CD14-positive monocyte (primary cell): Measurements from ENCODE around the gene KDM4C. TPM values are rescaled to one million over a fixed set of nuclear protein-coding genes. Genes with fewer than 3 reads are reported as not detected.

Experiments used
- DNase-seq, 3 donors: peaks; one replicate each; pipeline ENCODE4 v3.0.0-alpha.2; 2011 to 2022
- H2AFZ ChIP-seq: 2 replicates; pipeline ENCODE4 v1.6.0; 2012; ENCODE audit warnings: mild to moderate bottlenecking, low read depth, low read length, inconsistent platforms; ENCODE audit not compliant: insufficient read depth, poor library complexity, severe bottlenecking
- H3K27ac ChIP-seq, 2 donors: 1 replicate in 1 of 2; 2 replicates in 1 of 2; pipeline ENCODE4 v1.5.1; 2012 to 2013; ENCODE audit warnings: low read length in 2 of 2, control low read depth in 1 of 2, inconsistent platforms in 1 of 2, low read depth in 1 of 2, mild to moderate bottlenecking in 1 of 2
- H3K27me3 ChIP-seq, 2 donors: one replicate each; pipeline versions ENCODE4 v1.6.0 to v1.6.1; 2011 to 2013; ENCODE audit warnings: low read length in 2 of 2; ENCODE audit not compliant: control insufficient read depth in 2 of 2, insufficient read depth in 2 of 2
- H3K36me3 ChIP-seq, 2 donors: replicated peaks in 1 of 2; 1 replicate in 1 of 2; 2 replicates in 1 of 2; pipeline versions ENCODE4 v1.5.1 to v1.6.1; 2012 to 2013; ENCODE audit warnings: low read length in 2 of 2, control low read depth in 1 of 2, inconsistent platforms in 1 of 2, mild to moderate bottlenecking in 1 of 2; ENCODE audit not compliant: insufficient read depth in 2 of 2, control insufficient read depth in 1 of 2
- H3K4me1 ChIP-seq, 2 donors: 1 replicate in 1 of 2; 2 replicates in 1 of 2; pipeline versions ENCODE4 v1.5.1 to v1.6.1; 2012 to 2013; ENCODE audit warnings: low read length in 2 of 2, control low read depth in 1 of 2, inconsistent platforms in 1 of 2, mild to moderate bottlenecking in 1 of 2, moderate library complexity in 1 of 2; ENCODE audit not compliant: insufficient read depth in 2 of 2, control insufficient read depth in 1 of 2
- H3K4me2 ChIP-seq: replicated peaks from 2 replicates; pipeline ENCODE3; 2012; ENCODE audit warnings: low read length, moderate library complexity, mild to moderate bottlenecking; ENCODE audit not compliant: poor library complexity, severe bottlenecking; ENCODE audit errors: extremely low read depth
- H3K4me3 ChIP-seq, 3 experiments: fragments of 200-600 bp in 1 of 3; sonication (generic) in 1 of 3; replicated peaks in 1 of 3; 1 replicate in 2 of 3; 2 replicates in 1 of 3; pipeline ENCODE4 v1.5.1; 2011 to 2013; ENCODE audit warnings: low read length in 3 of 3, mild to moderate bottlenecking in 3 of 3, control low read depth in 2 of 3, low read depth in 2 of 3, inconsistent platforms in 1 of 3, moderate library complexity in 1 of 3
- H3K79me2 ChIP-seq: 2 replicates; pipeline ENCODE4 v1.6.0; 2012; ENCODE audit warnings: mild to moderate bottlenecking, control low read depth, inconsistent platforms, low read length, moderate library complexity; ENCODE audit not compliant: insufficient read depth
- H3K9ac ChIP-seq: 2 replicates; pipeline ENCODE4 v1.6.0; 2017; ENCODE audit warnings: low read length, mild to moderate bottlenecking; ENCODE audit not compliant: insufficient read depth, poor library complexity, severe bottlenecking
- H3K9me3 ChIP-seq, 2 donors: replicated peaks in 1 of 2; 1 replicate in 1 of 2; 2 replicates in 1 of 2; pipeline versions ENCODE4 v1.5.1 to v1.6.1; 2012 to 2013; ENCODE audit warnings: low read length in 2 of 2, control low read depth in 1 of 2; ENCODE audit not compliant: control insufficient read depth in 1 of 2, insufficient read depth in 1 of 2
- H4K20me1 ChIP-seq: 2 replicates; pipeline ENCODE4 v1.6.0; 2012; ENCODE audit warnings: mild to moderate bottlenecking, low read length, control low read depth, moderate library complexity; ENCODE audit not compliant: insufficient read depth
- H3K27ac Mint-ChIP-seq, 7 donors: one replicate each; pipeline ENCODE4 v1.8.0; 2020; ENCODE audit warnings: mild to moderate bottlenecking in 7 of 7, mixed read lengths in 7 of 7, moderate library complexity in 6 of 7, inconsistent platforms in 2 of 7
- H3K27me3 Mint-ChIP-seq, 3 donors: one replicate each; pipeline ENCODE4 v1.8.0; 2021 to 2022; ENCODE audit warnings: low read depth in 3 of 3, mild to moderate bottlenecking in 3 of 3, mixed read lengths in 3 of 3, moderate library complexity in 3 of 3, inconsistent platforms in 1 of 3
- H3K36me3 Mint-ChIP-seq, 2 donors: one replicate each; pipeline ENCODE4 v1.8.0; 2020; ENCODE audit warnings: mixed read lengths in 2 of 2, inconsistent platforms in 1 of 2, mild to moderate bottlenecking in 1 of 2
- H3K4me1 Mint-ChIP-seq: one replicate; pipeline ENCODE4 v1.8.0; 2020; ENCODE audit warnings: mild to moderate bottlenecking, mixed read lengths
- H3K4me3 Mint-ChIP-seq, 2 donors: one replicate each; pipeline ENCODE4 v1.8.0; 2020; ENCODE audit warnings: mild to moderate bottlenecking in 2 of 2, mixed read lengths in 2 of 2, moderate library complexity in 1 of 2
- H3K9me3 Mint-ChIP-seq, 7 donors: one replicate each; pipeline ENCODE4 v1.8.0; 2020 to 2022; ENCODE audit warnings: mixed read lengths in 7 of 7, mild to moderate bottlenecking in 6 of 7, moderate library complexity in 6 of 7, inconsistent platforms in 2 of 7
- CTCF ChIP-seq: fragments of 200-600 bp; IDR thresholded peaks from one replicate; pipeline ENCODE4 v1.8.0; 2022; ENCODE audit warnings: antibody characterized with exemption, mild to moderate bottlenecking
- WGBS: methylation state at CpG from one replicate; pipeline ENCODE4 v1.1.5; 2013; ENCODE audit warnings: missing lambda C conversion rate; ENCODE audit not compliant: insufficient coverage; 5-methylcytosine and 5-hydroxymethylcytosine counted together
- intact Hi-C, 2 donors: fragments of 100-400 bp; cut with micrococcal nuclease; formaldehyde crosslinking; loops; one replicate each; pipeline versions ENCODE4 v1.15.0 to v1.15.1; 2023
- polyA plus RNA-seq, 3 donors: library from polyadenylated mRNA; depleted of rRNA in 1 of 3; unstranded in 2 of 3; stranded (reverse) in 1 of 3; fragments of 300-500 nt in 2 of 3; fragments of >200 nt in 1 of 3; fragmentation: Illumina TruSeq in 2 of 3; gene quantifications; 1 replicate in 2 of 3; 2 replicates in 1 of 3; pipeline ENCODE4 v1.2.3, GENCODE V29; 2012 to 2021

KDM4C gene
- polyA plus RNA-seq, 3 donors = 15.2 to 36.2 (median 17.1) TPM

GRCh38 chr9:6829536-6829935, 71.8 kb downstream of the KDM4C start:
- Histone ChIP-seq H3K4me2 (no peak overlapping the region), H3K27ac (no peak overlapping the region), H3K4me3 (no peak overlapping the region), H3K27me3 (no peaks in the 10 kb centered on the region), H4K20me1 (peaks cover 7% of the 10 kb centered on the region), H3K36me3 (peaks cover 14 to 56% of the 10 kb centered on the region in 2 donors), H3K4me1 (no peaks in the 10 kb centered on the region), H3K9ac (no peak overlapping the region), H2AFZ (no peak overlapping the region), H3K9me3 (peaks cover 3 to 13% of the 10 kb centered on the region in 2 donors), H3K79me2 (no peaks in the 10 kb centered on the region)
- peaks cover 50 to 66% of the 10 kb centered on the region in 2 donors for H3K36me3 Mint-ChIP-seq
- H3K9me3 Mint-ChIP-seq = peaks cover 6 to 12% (median 10%) of the 10 kb centered on the region in 7 donors
- DNase-seq = no peak
- no peaks in the 10 kb centered on the region for H3K4me1 Mint-ChIP-seq
- no peak overlapping the region for H3K27ac Mint-ChIP-seq
- peaks cover 0 to 3% (median 0%) of the 10 kb centered on the region in 3 donors for H3K27me3 Mint-ChIP-seq
- H3K4me3 Mint-ChIP-seq = no peak overlapping the region
- no peak for TF ChIP-seq CTCF
- intact Hi-C loops = no loop called here

- H3K4me1 ChIP-seq = no peaks in the 10 kb centered on the region
- H3K4me2 ChIP-seq = no peak overlapping the region
- H3K27ac ChIP-seq = no peak overlapping the region
- Mint-ChIP-seq H3K36me3 (peaks cover 52 to 56% of the 10 kb centered on the region in 2 donors), H3K4me3 (no peak overlapping the region), H3K9me3 (peaks cover 10 to 15% (median 13%) of the 10 kb centered on the region in 7 donors), H3K27me3 (peaks cover 0 to 2% (median 0%) of the 10 kb centered on the region in 3 donors), H3K4me1 (no peaks in the 10 kb centered on the region), H3K27ac (no peak overlapping the region)
- no peaks in the 10 kb centered on the region for H3K27me3 ChIP-seq
- peaks cover 7 to 18% of the 10 kb centered on the region in 2 donors for H3K9me3 ChIP-seq
- no peak overlapping the region for H3K4me3 ChIP-seq
- no peaks in the 10 kb centered on the region for H3K79me2 ChIP-seq
- H3K36me3 ChIP-seq = peaks cover 16 to 50% of the 10 kb centered on the region in 2 donors
- H3K9ac ChIP-seq = no peak overlapping the region
- H4K20me1 ChIP-seq = peaks cover 3% of the 10 kb centered on the region
- no peak for TF ChIP-seq CTCF
- intact Hi-C loops = no loop called here
- H2AFZ ChIP-seq = no peak overlapping the region
- no peak for DNase-seq
- WGBS = 87% methylated on average over 7 of the region's 12 CpGs
Measured at GRCh38 chr9:6833518-6834192, 75.9 kb downstream of the KDM4C start.
